Esophagus squamous epithelium (tissue), 5 donors: Measurements from ENCODE around the gene DNAI7. TPM values are rescaled to one million over a fixed set of nuclear protein-coding genes. Genes with fewer than 3 reads are reported as not detected.

Experiments used
- DNase-seq: peaks from one replicate; lab custom pipeline; 2025; lab: John Stamatoyannopoulos, UW
- H3K27ac ChIP-seq, 4 donors: fragments of 200-600 bp; sonication (generic); one replicate each; pipeline ENCODE4 v1.5.1; 2016 to 2019; ENCODE audit warnings: mild to moderate bottlenecking in 1 of 4
- H3K27me3 ChIP-seq, 4 donors: fragments of 200-600 bp; sonication (generic); 1 replicate in 3 of 4; 2 replicates in 1 of 4; pipeline versions ENCODE4 v1.5.1 to v1.6.0; 2017 to 2021; ENCODE audit warnings: antibody characterized with exemption in 1 of 4
- H3K36me3 ChIP-seq, 3 donors: fragments of 200-600 bp; sonication (generic); one replicate each; pipeline ENCODE4 v1.5.1; 2016 to 2019
- H3K4me1 ChIP-seq, 3 donors: fragments of 200-600 bp; sonication (generic); one replicate each; pipeline ENCODE4 v1.5.1; 2017 to 2019
- H3K4me3 ChIP-seq, 4 donors: fragments of 200-600 bp; sonication (generic); 1 replicate in 3 of 4; 2 replicates in 1 of 4; pipeline ENCODE4 v1.5.1; 2016 to 2019; ENCODE audit warnings: mild to moderate bottlenecking in 2 of 4, moderate library complexity in 1 of 4
- H3K9me3 ChIP-seq, 3 donors: fragments of 200-600 bp; sonication (generic); one replicate each; pipeline ENCODE4 v1.5.1; 2016 to 2019
- CTCF ChIP-seq, 6 experiments: fragments of 450-650 bp in 4 of 6; fragments of 200-600 bp in 2 of 6; sonication (generic) in 2 of 6; IDR thresholded peaks; one replicate each; pipeline ENCODE4 v1.5.1; 2016 to 2019; ENCODE audit warnings: antibody characterized with exemption in 6 of 6, mild to moderate bottlenecking in 4 of 6, moderate library complexity in 4 of 6
- POLR2A ChIP-seq, 4 donors: fragments of 450-650 bp; IDR thresholded peaks; one replicate each; pipeline ENCODE4 v1.6.1; 2017; ENCODE audit warnings: antibody characterized with exemption in 4 of 4, mild to moderate bottlenecking in 4 of 4, moderate library complexity in 3 of 4
- WGBS, 2 donors: methylation state at CpG; one replicate each; pipeline ENCODE4 v1.1.5; 2018; 5-methylcytosine and 5-hydroxymethylcytosine counted together
- intact Hi-C: fragments of 100-400 bp; cut with DNase I; formaldehyde crosslinking; loops from one replicate; pipeline ENCODE4 v1.15.0; 2022
- total RNA-seq, 4 donors: library from RNA; depleted of rRNA; stranded (reverse); fragments of >200 nt; gene quantifications; one replicate each; pipeline ENCODE4 v1.1.0, GENCODE V29; 2016
- donor health status: DM: yes; HTN: yes; CAD: no.

Gene DNAI7
- total RNA-seq, 4 donors from 2014 or later, result not detected

- Histone ChIP-seq H3K27me3 (no peaks in the 10 kb centered on the region), H3K27ac (peak overlapping the region in 3 of 4 donors; percentile 95 to 96 (median 96)), H3K4me3 (peak overlapping the region; percentile 70 to 90 (median 82)), H3K36me3 (no peaks in the 10 kb centered on the region), H3K4me1 (peaks cover 0 to 22% (median 12%) of the 10 kb centered on the region in 3 donors), H3K9me3 (no peaks in the 10 kb centered on the region)
- WGBS, 2 donors, result 15 to 18% methylated on average over 1 of the region's 1 CpG
- DNase-seq, result no peak
- intact Hi-C loops, result no loop called here
- TF ChIP-seq CTCF (IDR thresholded peaks at IDR 0.05), result no peak
- TF ChIP-seq POLR2A (IDR thresholded peaks at IDR 0.05), result no peak
These were observed 746 bp downstream of the DNAI7 start for GRCh38 chr12:25194214-25194613.

DNA sequence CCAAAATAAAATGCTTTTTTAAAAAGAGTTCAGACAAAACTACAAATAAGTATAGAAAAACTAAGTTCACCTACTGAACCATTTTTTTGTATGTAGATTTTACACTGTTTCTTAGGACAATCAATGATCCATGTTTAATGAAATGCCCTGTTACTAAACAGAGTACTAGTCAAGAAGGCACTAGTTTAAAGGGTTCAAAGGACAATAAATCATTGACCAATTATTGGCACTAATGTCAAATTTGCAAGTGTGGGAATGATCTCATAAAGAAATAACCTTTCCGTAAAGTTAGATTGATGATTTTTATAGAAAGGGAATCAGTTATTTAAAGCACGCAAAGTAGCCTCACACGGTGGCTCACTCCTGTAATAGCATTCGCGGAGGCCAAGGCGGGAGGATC lies 4.2 kb downstream of the DNAI7 start:
- TF ChIP-seq POLR2A (IDR thresholded peaks at IDR 0.05) (no peak), CTCF (IDR thresholded peaks at IDR 0.05) (no peak)
- Histone ChIP-seq H3K9me3 (no peaks in the 10 kb centered on the region), H3K27ac (no peak overlapping the region), H3K4me1 (peaks cover 0 to 21% (median 5%) of the 10 kb centered on the region in 3 donors), H3K36me3 (no peaks in the 10 kb centered on the region), H3K27me3 (no peaks in the 10 kb centered on the region), H3K4me3 (no peak overlapping the region)
- WGBS, 2 donors, result 95 to 98% methylated on average over 6 of the region's 6 CpGs
- intact Hi-C loops, result no loop called here
- no peak for DNase-seq

- Histone ChIP-seq H3K4me3 (no peak overlapping the region), H3K4me1 (peaks cover 0 to 18% (median 5%) of the 10 kb centered on the region in 3 donors), H3K27me3 (no peaks in the 10 kb centered on the region), H3K36me3 (no peaks in the 10 kb centered on the region), H3K9me3 (no peaks in the 10 kb centered on the region), H3K27ac (no peak overlapping the region)
- no peak for DNase-seq
- TF ChIP-seq POLR2A (IDR thresholded peaks at IDR 0.05), result no peak
- TF ChIP-seq CTCF (IDR thresholded peaks at IDR 0.05), result no peak
- intact Hi-C loops, result no loop called here
These were observed 5.3 kb downstream of the DNAI7 start for GRCh38 chr12:25189656-25190055.

DNA sequence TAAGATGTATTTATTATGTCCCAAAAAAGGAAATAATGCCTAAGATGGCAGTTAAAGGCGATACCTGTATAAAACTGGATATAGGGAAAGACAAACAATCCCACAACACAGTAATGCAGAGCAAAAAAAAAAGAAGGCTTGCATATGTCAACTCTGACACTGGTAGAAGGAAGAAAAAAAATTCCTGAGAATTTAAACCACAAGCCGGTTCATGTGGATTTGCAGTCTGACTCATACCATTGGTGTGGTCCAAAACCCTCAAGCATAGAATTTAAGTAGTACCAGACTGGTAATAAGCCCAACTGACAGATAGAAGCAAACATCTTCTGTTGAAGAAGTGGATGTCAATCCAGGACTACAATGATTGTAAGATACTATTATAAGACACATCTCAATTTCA lies 7.2 kb downstream of the DNAI7 start:
- intact Hi-C loops, result no loop called here

More for the DNA sequence above, 7.2 kb downstream of the DNAI7 start:
- Histone ChIP-seq H3K9me3 (no peaks in the 10 kb centered on the region), H3K27ac (no peak overlapping the region), H3K27me3 (no peaks in the 10 kb centered on the region), H3K36me3 (no peaks in the 10 kb centered on the region), H3K4me1 (peaks cover 0 to 9% (median 0%) of the 10 kb centered on the region in 3 donors), H3K4me3 (no peak overlapping the region)
- no peak for DNase-seq
- 44 to 45% methylated on average over 2 of the region's 2 CpGs for WGBS, 2 donors
- TF ChIP-seq CTCF (IDR thresholded peaks at IDR 0.05) (no peak), POLR2A (IDR thresholded peaks at IDR 0.05) (no peak)
